H9 (cell line): Measurements from ENCODE around the gene MYO5B. TPM values are rescaled to one million over a fixed set of nuclear protein-coding genes. Genes with fewer than 3 reads are reported as not detected.

Experiments
- DNase-seq: peaks from one replicate; pipeline ENCODE4 v3.0.0-alpha.2; 2017
- H2AFZ ChIP-seq: one replicate; pipeline ENCODE4 v1.6.1; 2013; ENCODE audit warnings: mild to moderate bottlenecking, low read length, control low read depth, moderate library complexity
- H2AK5ac ChIP-seq: 2 replicates; pipeline ENCODE4 v1.6.1; 2013; ENCODE audit warnings: low read length, control low read depth, mixed read lengths; ENCODE audit not compliant: insufficient read length
- H2BK120ac ChIP-seq: one replicate; pipeline ENCODE4 v1.6.1; 2013; ENCODE audit warnings: low read depth, mild to moderate bottlenecking, low read length, control low read depth, inconsistent platforms; ENCODE audit not compliant: poor library complexity, severe bottlenecking
- H2BK12ac ChIP-seq: 2 replicates; pipeline ENCODE4 v1.6.1; 2013; ENCODE audit warnings: low read length, control low read depth, mixed read lengths, low read depth; ENCODE audit not compliant: insufficient read length
- H2BK15ac ChIP-seq: 2 replicates; pipeline ENCODE4 v1.6.1; 2013; ENCODE audit warnings: low read depth, low read length, control low read depth
- H2BK20ac ChIP-seq: one replicate; pipeline ENCODE4 v1.6.1; 2013; ENCODE audit warnings: low read depth, mild to moderate bottlenecking, low read length, control low read depth, inconsistent platforms; ENCODE audit not compliant: poor library complexity, severe bottlenecking
- H2BK5ac ChIP-seq: 2 replicates; pipeline ENCODE4 v1.6.1; 2013; ENCODE audit warnings: low read length, control low read depth, mixed read lengths; ENCODE audit not compliant: insufficient read length
- H3K14ac ChIP-seq: 2 replicates; pipeline ENCODE4 v1.6.1; 2013; ENCODE audit warnings: low read length, control low read depth; ENCODE audit not compliant: insufficient read depth
- H3K18ac ChIP-seq: 2 replicates; pipeline ENCODE4 v1.6.1; 2013; ENCODE audit warnings: low read depth, mild to moderate bottlenecking, mixed read lengths, low read length, control low read depth; ENCODE audit not compliant: insufficient read length
- H3K23ac ChIP-seq: 2 replicates; pipeline ENCODE4 v1.6.1; 2013; ENCODE audit warnings: low read length, control low read depth, mixed read lengths, low read depth; ENCODE audit not compliant: insufficient read length
- H3K23me2 ChIP-seq: 2 replicates; pipeline ENCODE4 v1.6.1; 2013; ENCODE audit warnings: low read depth, mild to moderate bottlenecking, mixed read lengths, low read length, control low read depth; ENCODE audit not compliant: insufficient read length, poor library complexity, severe bottlenecking
- H3K27ac ChIP-seq: 2 replicates; pipeline ENCODE4 v1.5.1; 2013; ENCODE audit warnings: low read length, control low read depth, mixed read lengths, low read depth; ENCODE audit not compliant: insufficient read length
- H3K27me3 ChIP-seq: 2 replicates; pipeline ENCODE4 v1.6.1; 2013; ENCODE audit warnings: low read length, control low read depth, inconsistent platforms; ENCODE audit not compliant: insufficient read depth
- H3K4ac ChIP-seq: 2 replicates; pipeline ENCODE4 v1.6.1; 2013; ENCODE audit warnings: low read depth, mild to moderate bottlenecking, control low read depth, inconsistent platforms, low read length, moderate library complexity
- H3K4me1 ChIP-seq: 2 replicates; pipeline ENCODE4 v1.6.1; 2013; ENCODE audit warnings: low read length, control low read depth, inconsistent platforms; ENCODE audit not compliant: insufficient read depth
- H3K4me2 ChIP-seq: 2 replicates; pipeline ENCODE4 v1.6.1; 2013; ENCODE audit warnings: low read length, control low read depth, mixed read lengths; ENCODE audit not compliant: insufficient read length, insufficient read depth
- H3K56ac ChIP-seq: 2 replicates; pipeline ENCODE4 v1.6.1; 2013; ENCODE audit warnings: low read depth, mild to moderate bottlenecking, mixed read lengths, low read length, control low read depth; ENCODE audit not compliant: insufficient read length
- H3K79me1 ChIP-seq: 2 replicates; pipeline ENCODE4 v1.6.1; 2013; ENCODE audit warnings: low read depth, mild to moderate bottlenecking, moderate library complexity, low read length, control low read depth, inconsistent platforms; ENCODE audit not compliant: insufficient read depth, poor library complexity, severe bottlenecking
- H3K79me2 ChIP-seq: 2 replicates; pipeline ENCODE4 v1.6.1; 2013; ENCODE audit warnings: low read length, control low read depth, inconsistent platforms; ENCODE audit not compliant: insufficient read depth
- H3K9ac ChIP-seq: 2 replicates; pipeline ENCODE4 v1.6.1; 2013; ENCODE audit warnings: low read length, control low read depth, mixed read lengths; ENCODE audit not compliant: insufficient read length; ENCODE audit errors: extremely low read depth
- H3K9me3 ChIP-seq: one replicate; pipeline ENCODE4 v1.6.1; 2013; ENCODE audit warnings: low read depth, low read length, inconsistent platforms; ENCODE audit not compliant: control insufficient read depth
- H3T11ph ChIP-seq: one replicate; pipeline ENCODE4 v1.6.1; 2013; ENCODE audit warnings: mild to moderate bottlenecking, low read length, control low read depth, inconsistent platforms
- H4K20me1 ChIP-seq: one replicate; pipeline ENCODE4 v1.6.1; 2013; ENCODE audit not compliant: control insufficient read depth, insufficient read length, insufficient read depth
- H4K5ac ChIP-seq: 2 replicates; pipeline ENCODE4 v1.6.1; 2013; ENCODE audit warnings: low read depth, mild to moderate bottlenecking, mixed read lengths, low read length, control low read depth; ENCODE audit not compliant: insufficient read length
- H4K8ac ChIP-seq: replicated peaks from 2 replicates; pipeline ENCODE4 v1.6.1; 2013; ENCODE audit warnings: low read length, control low read depth, mixed read lengths, low read depth; ENCODE audit not compliant: insufficient read length
- H4K91ac ChIP-seq: 2 replicates; pipeline ENCODE4 v1.6.1; 2013; ENCODE audit warnings: low read depth, mild to moderate bottlenecking, moderate library complexity, mixed read lengths, low read length, control low read depth; ENCODE audit not compliant: insufficient read length
- H3K27ac Mint-ChIP-seq, 3 experiments: 2 replicates in 2 of 3; 3 replicates in 1 of 3; pipeline ENCODE4 v1.8.0; 2020 to 2021; ENCODE audit warnings: mixed read lengths in 3 of 3, mild to moderate bottlenecking in 1 of 3, moderate library complexity in 1 of 3
- H3K27me3 Mint-ChIP-seq: 2 replicates; pipeline ENCODE4 v1.8.0; 2021; ENCODE audit warnings: low read depth, mild to moderate bottlenecking, moderate library complexity, mixed read lengths
- H3K36me3 Mint-ChIP-seq, 3 experiments: 2 replicates in 2 of 3; 3 replicates in 1 of 3; pipeline ENCODE4 v1.8.0; 2020 to 2021; ENCODE audit warnings: low read depth in 3 of 3, mixed read lengths in 3 of 3; ENCODE audit not compliant: insufficient read depth in 1 of 3
- H3K4me1 Mint-ChIP-seq, 2 experiments: 2 replicates each; pipeline ENCODE4 v1.8.0; 2020; ENCODE audit warnings: mixed read lengths in 2 of 2
- H3K4me3 Mint-ChIP-seq, 2 experiments: 2 replicates in 1 of 2; 3 replicates in 1 of 2; pipeline ENCODE4 v1.8.0; 2020 to 2021; ENCODE audit warnings: mild to moderate bottlenecking in 2 of 2, mixed read lengths in 2 of 2, moderate library complexity in 1 of 2
- H3K9me3 Mint-ChIP-seq, 2 experiments: 2 replicates in 1 of 2; 3 replicates in 1 of 2; pipeline ENCODE4 v1.8.0; 2020; ENCODE audit warnings: mild to moderate bottlenecking in 2 of 2, mixed read lengths in 2 of 2, moderate library complexity in 1 of 2
- WGBS: extraction: QIAGEN DNeasy Blood & Tissue Kit; methylation state at CpG from one replicate; pipeline ENCODE4 v1.1.7; 2013; ENCODE audit warnings: missing lambda C conversion rate, low lambda C conversion rate, mixed read lengths; ENCODE audit not compliant: insufficient read length; ENCODE audit errors: extremely low coverage; 5-methylcytosine and 5-hydroxymethylcytosine counted together
- total RNA-seq: library from RNA; stranded (reverse); gene quantifications from 2 replicates; pipeline ENCODE4 v1.2.1, GENCODE V29; 2021
- TF ChIP-seq, protein P1 (sequence below): fragments of 200-600 bp; sonication (generic); conservative IDR thresholded peaks from 3 replicates; pipeline ENCODE4 v1.8.0; 2021; ENCODE audit warnings: antibody characterized with exemption, mild to moderate bottlenecking

The MYO5B gene
- total RNA-seq, 1 experiment from 2014 or later, result 9.3 TPM

GRCh38 chr18:50143886-50144285 is 51.1 kb downstream of the MYO5B start:
- DNase-seq, result no peak
- Histone ChIP-seq H3K18ac (no peak overlapping the region), H2AK5ac (no peak overlapping the region), H3K14ac (no peak overlapping the region), H2BK20ac (no peak overlapping the region), H3K79me2 (no peaks in the 10 kb centered on the region), H4K20me1 (no peaks in the 10 kb centered on the region), H3K27me3 (no peaks in the 10 kb centered on the region), H2AFZ (no peak overlapping the region), H3K23me2 (no peaks in the 10 kb centered on the region), H2BK12ac (no peak overlapping the region), H3K4ac (no peak overlapping the region), H4K5ac (no peak overlapping the region), H2BK120ac (no peak overlapping the region), H2BK5ac (no peak overlapping the region), H2BK15ac (no peak overlapping the region), H3K23ac (no peak overlapping the region), H3K79me1 (no peaks in the 10 kb centered on the region), H3K56ac (no peak overlapping the region), H4K8ac (no peak overlapping the region), H3T11ph (no peak overlapping the region), H4K91ac (no peak overlapping the region), H3K27ac (no peak overlapping the region), H3K9ac (no peak overlapping the region), H3K9me3 (no peaks in the 10 kb centered on the region), H3K4me1 (no peaks in the 10 kb centered on the region), H3K4me2 (no peak overlapping the region)
- TF ChIP-seq, protein P1, sequence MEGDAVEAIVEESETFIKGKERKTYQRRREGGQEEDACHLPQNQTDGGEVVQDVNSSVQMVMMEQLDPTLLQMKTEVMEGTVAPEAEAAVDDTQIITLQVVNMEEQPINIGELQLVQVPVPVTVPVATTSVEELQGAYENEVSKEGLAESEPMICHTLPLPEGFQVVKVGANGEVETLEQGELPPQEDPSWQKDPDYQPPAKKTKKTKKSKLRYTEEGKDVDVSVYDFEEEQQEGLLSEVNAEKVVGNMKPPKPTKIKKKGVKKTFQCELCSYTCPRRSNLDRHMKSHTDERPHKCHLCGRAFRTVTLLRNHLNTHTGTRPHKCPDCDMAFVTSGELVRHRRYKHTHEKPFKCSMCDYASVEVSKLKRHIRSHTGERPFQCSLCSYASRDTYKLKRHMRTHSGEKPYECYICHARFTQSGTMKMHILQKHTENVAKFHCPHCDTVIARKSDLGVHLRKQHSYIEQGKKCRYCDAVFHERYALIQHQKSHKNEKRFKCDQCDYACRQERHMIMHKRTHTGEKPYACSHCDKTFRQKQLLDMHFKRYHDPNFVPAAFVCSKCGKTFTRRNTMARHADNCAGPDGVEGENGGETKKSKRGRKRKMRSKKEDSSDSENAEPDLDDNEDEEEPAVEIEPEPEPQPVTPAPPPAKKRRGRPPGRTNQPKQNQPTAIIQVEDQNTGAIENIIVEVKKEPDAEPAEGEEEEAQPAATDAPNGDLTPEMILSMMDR, result no peak
- no peak overlapping the region for H3K4me3 Mint-ChIP-seq
- no peaks in the 10 kb centered on the region for H3K9me3 Mint-ChIP-seq
- H3K4me1 Mint-ChIP-seq, result peaks cover 0 to 3% of the 10 kb centered on the region in 2 experiments; a peak in 1 of 4 replicates
- H3K27me3 Mint-ChIP-seq, result peaks cover 5% of the 10 kb centered on the region; the same call in 1 of the 2 replicates
- WGBS, result no CpG with 5 or more reads among the region's 2 CpGs
- H3K36me3 Mint-ChIP-seq, result no peaks in the 10 kb centered on the region
- H3K27ac Mint-ChIP-seq, result no peak overlapping the region
